ENCODE measurements around the gene RCL1.
"Not testable (repeated sequence)": the region's sequence is repeated elsewhere in the genome, so short reads cannot be mapped to it uniquely, and the experiment has no call there.

Gene RCL1

GRCh38 chr9:4771788-4772187 is 21.0 kb upstream of the RCL1 start:
- Histone ChIP-seq H3K4me3 (no peak overlapping the region), H3K9me3 (no peaks in the 10 kb centered on the region), H3K36me3 (no peaks in the 10 kb centered on the region), H3K27ac (no peak overlapping the region), H3K27me3 (no peaks in the 10 kb centered on the region), H3K4me1 (peaks cover 0 to 12% (median 5%) of the 10 kb centered on the region in 4 donors)
- DNase-seq: no peak
- intact Hi-C loops (cut with DNase I; ENCODE audit: low total_unique reads): no loop called here
- TF ChIP-seq, protein P1, sequence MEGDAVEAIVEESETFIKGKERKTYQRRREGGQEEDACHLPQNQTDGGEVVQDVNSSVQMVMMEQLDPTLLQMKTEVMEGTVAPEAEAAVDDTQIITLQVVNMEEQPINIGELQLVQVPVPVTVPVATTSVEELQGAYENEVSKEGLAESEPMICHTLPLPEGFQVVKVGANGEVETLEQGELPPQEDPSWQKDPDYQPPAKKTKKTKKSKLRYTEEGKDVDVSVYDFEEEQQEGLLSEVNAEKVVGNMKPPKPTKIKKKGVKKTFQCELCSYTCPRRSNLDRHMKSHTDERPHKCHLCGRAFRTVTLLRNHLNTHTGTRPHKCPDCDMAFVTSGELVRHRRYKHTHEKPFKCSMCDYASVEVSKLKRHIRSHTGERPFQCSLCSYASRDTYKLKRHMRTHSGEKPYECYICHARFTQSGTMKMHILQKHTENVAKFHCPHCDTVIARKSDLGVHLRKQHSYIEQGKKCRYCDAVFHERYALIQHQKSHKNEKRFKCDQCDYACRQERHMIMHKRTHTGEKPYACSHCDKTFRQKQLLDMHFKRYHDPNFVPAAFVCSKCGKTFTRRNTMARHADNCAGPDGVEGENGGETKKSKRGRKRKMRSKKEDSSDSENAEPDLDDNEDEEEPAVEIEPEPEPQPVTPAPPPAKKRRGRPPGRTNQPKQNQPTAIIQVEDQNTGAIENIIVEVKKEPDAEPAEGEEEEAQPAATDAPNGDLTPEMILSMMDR (IDR thresholded peaks at IDR 0.05): no peak

DNA sequence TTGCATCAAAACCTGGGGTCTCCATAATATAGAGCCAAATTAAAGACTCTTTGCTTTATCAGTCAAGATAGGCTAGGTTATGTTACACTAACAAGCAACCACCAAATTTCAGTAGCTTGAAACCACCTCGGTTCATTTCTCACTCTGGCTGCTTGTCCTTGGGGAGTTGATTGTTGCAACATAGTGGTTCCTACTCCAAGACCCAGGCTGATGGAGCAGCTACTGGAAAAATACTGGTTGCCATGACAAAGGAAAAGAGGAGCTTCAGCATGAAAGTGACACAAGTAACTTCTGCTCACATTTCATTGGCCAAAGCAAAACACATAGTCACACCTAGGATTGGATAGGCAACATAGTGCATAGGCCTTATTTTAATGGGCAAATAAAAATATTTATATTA is 18.5 kb upstream of the RCL1 start:
- H3K4me3 ChIP-seq: no peak overlapping the region
- no peaks in the 10 kb centered on the region for H3K36me3 ChIP-seq
- H3K27me3 ChIP-seq: no peaks in the 10 kb centered on the region
- intact Hi-C loops (cut with DNase I; ENCODE audit: low total_unique reads): no loop called here
- peak overlapping the region; percentile 11 to 33 for H3K27ac ChIP-seq
- no peaks in the 10 kb centered on the region for H3K9me3 ChIP-seq
- H3K4me1 ChIP-seq: peaks cover 0 to 12% (median 5%) of the 10 kb centered on the region in 4 donors
- TF ChIP-seq, protein P1 (IDR thresholded peaks at IDR 0.05): peak in 1 of 2 experiments; percentile 29
- DNase-seq: peak; percentile 72 to 79

DNA sequence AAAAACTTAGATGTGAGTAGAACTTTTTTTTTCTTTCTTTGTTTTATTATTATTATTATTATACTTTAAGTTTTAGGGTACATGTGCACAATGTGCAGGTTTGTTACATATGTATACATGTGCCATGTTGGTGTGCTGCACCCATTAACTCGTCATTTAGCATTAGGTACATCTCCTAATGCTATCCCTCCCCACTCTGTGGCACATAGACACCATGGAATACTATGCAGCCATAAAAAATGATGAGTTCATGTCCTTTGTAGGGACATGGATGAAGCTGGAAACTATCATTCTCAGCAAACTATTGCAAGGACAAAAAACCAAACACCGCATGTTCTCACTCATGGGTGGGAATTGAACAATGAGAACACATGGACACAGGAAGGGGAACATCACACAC is 17.8 kb upstream of the RCL1 start:
- peaks cover 0 to 12% (median 5%) of the 10 kb centered on the region in 4 donors for H3K4me1 ChIP-seq
- intact Hi-C loops (cut with DNase I; ENCODE audit: low total_unique reads); H3K36me3 ChIP-seq; DNase-seq; H3K9me3 ChIP-seq; H3K27ac ChIP-seq; H3K27me3 ChIP-seq; H3K4me3 ChIP-seq: not testable (repeated sequence)

- TF ChIP-seq, protein P1 (IDR thresholded peaks at IDR 0.05): no peak
- intact Hi-C loops (cut with DNase I; ENCODE audit: low total_unique reads): no loop called here
These were observed 12.1 kb upstream of the RCL1 start for GRCh38 chr9:4780651-4781050.

GRCh38 chr9:4781408-4781807 is 11.3 kb upstream of the RCL1 start:
- no peak overlapping the region for H3K4me3 ChIP-seq
- no peaks in the 10 kb centered on the region for H3K27me3 ChIP-seq
- H3K27ac ChIP-seq: no peak overlapping the region
- DNase-seq: no peak
- no peaks in the 10 kb centered on the region for H3K36me3 ChIP-seq
- H3K9me3 ChIP-seq: no peaks in the 10 kb centered on the region
- H3K4me1 ChIP-seq: no peaks in the 10 kb centered on the region
- TF ChIP-seq, protein P1 (IDR thresholded peaks at IDR 0.05): no peak
- intact Hi-C loops (cut with DNase I; ENCODE audit: low total_unique reads): no loop called here

More at GRCh38 chr9:4780651-4781050, 12.1 kb upstream of the RCL1 start:
- Histone ChIP-seq H3K9me3 (no peaks in the 10 kb centered on the region), H3K27ac (no peak overlapping the region), H3K4me3 (no peak overlapping the region), H3K27me3 (no peaks in the 10 kb centered on the region), H3K36me3 (no peaks in the 10 kb centered on the region), H3K4me1 (no peaks in the 10 kb centered on the region)
- DNase-seq: no peak

GRCh38 chr9:4783191-4783590 is 9.6 kb upstream of the RCL1 start:
- DNase-seq; H3K4me1 ChIP-seq; H3K9me3 ChIP-seq; intact Hi-C loops (cut with DNase I; ENCODE audit: low total_unique reads); H3K27ac ChIP-seq; H3K4me3 ChIP-seq; H3K27me3 ChIP-seq; H3K36me3 ChIP-seq: not testable (repeated sequence)

GRCh38 chr9:4784403-4784802 is 8.3 kb upstream of the RCL1 start:
- no peak overlapping the region for H3K27ac ChIP-seq
- H3K36me3 ChIP-seq: no peaks in the 10 kb centered on the region
- H3K4me1 ChIP-seq: no peaks in the 10 kb centered on the region
- TF ChIP-seq, protein P1 (IDR thresholded peaks at IDR 0.05): no peak
- H3K9me3 ChIP-seq: no peaks in the 10 kb centered on the region
- H3K4me3 ChIP-seq: no peak overlapping the region
- H3K27me3 ChIP-seq: no peaks in the 10 kb centered on the region
- DNase-seq: no peak
- intact Hi-C loops (cut with DNase I; ENCODE audit: low total_unique reads): no loop called here
